GM12865 (cell line): ENCODE results near the gene LAMC3.

Experiments
- DNase-seq: peaks from one replicate; pipeline ENCODE4 v3.0.0; 2010; ENCODE audit warnings: low read depth
- H3K4me3 ChIP-seq: 2 replicates; pipeline ENCODE4 v1.5.1; 2011; ENCODE audit warnings: mild to moderate bottlenecking, low read depth, low read length, control low read depth
- CTCF ChIP-seq: IDR thresholded peaks from 2 replicates; pipeline ENCODE4 v1.5.1; 2011; ENCODE audit warnings: low read length, control low read depth, low read depth, inconsistent platforms; ENCODE audit not compliant: insufficient read depth; ENCODE audit errors: missing control alignments

Gene LAMC3

GRCh38 chr9:131008909-131009618, at the start of gene LAMC3:
TSS of gene LAMC3 (plus strand) at chr9:131009174. CDS start at chr9:131009215, 41 bp downstream.
- no peak within 1 kb of the TSS for H3K4me3 ChIP-seq
- no peak for TF ChIP-seq CTCF
- no peak for DNase-seq

- no peak for TF ChIP-seq CTCF
- no peak for DNase-seq
These were observed 49.1 kb upstream of the LAMC3 start for GRCh38 chr9:130959809-130960334.

DNA sequence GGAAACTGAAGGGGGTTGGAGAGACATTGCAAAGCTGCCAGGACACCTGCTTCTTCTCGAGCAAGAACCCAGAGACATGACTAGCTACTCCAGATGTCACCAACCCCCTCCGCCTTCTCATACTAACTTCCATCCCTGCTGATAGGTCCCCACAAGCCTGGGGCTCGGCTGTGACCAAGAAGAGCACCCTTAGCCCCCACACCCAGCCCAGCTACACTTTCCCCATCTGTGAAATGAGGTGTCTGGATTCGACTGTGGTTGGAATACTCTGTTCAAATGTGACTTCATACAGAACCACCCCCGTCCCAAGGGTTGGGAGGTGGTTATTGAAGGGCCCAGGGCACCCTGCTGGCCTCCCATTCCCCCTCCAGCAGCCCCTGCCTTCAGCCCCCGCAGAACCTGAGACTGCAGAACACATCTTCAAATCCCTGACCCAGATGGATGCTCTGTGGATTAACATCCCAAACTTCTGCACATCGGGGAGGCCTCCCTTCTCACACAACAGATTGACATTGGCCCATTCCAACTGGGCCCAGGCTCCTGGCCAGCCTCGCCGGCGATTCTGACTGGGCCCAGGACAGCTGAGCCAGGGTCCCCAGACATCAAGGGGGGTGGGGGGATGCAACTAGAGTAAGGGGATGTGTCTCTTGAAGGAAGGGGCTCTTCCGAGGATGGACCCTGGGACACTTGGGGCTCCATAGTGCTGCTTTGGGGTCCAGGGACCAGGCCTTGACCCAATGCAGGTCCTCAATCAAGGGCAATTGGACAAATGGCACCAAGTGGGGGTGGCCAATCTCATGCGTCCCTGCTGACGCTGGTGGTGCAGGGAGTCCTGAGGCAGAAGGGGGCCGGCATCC, 48.2 kb upstream of the LAMC3 start:
- no peak overlapping the region for H3K4me3 ChIP-seq
- no peak for DNase-seq
- TF ChIP-seq CTCF = no peak

More at GRCh38 chr9:130959809-130960334, 49.1 kb upstream of the LAMC3 start:
- no peak overlapping the region for H3K4me3 ChIP-seq

GRCh38 chr9:130961511-130962300, 47.3 kb upstream of the LAMC3 start:
- no peak overlapping the region for H3K4me3 ChIP-seq
- no peak for TF ChIP-seq CTCF
- DNase-seq = no peak

GRCh38 chr9:130962418-130963316, 46.3 kb upstream of the LAMC3 start:
- DNase-seq = no peak
- TF ChIP-seq CTCF = no peak
- H3K4me3 ChIP-seq = no peak overlapping the region
